CD4-positive, alpha-beta T cell treated with Interleukin-21 for 1 hour (primary cell): ENCODE results near the gene TELO2.
"Not testable (repeated sequence)": the region's sequence is repeated elsewhere in the genome, so short reads cannot be mapped to it uniquely, and the experiment has no call there.

Source experiments
- DNase-seq: peaks from one replicate; pipeline ENCODE4 v3.0.0-alpha.2; 2020

The TELO2 gene

DNA sequence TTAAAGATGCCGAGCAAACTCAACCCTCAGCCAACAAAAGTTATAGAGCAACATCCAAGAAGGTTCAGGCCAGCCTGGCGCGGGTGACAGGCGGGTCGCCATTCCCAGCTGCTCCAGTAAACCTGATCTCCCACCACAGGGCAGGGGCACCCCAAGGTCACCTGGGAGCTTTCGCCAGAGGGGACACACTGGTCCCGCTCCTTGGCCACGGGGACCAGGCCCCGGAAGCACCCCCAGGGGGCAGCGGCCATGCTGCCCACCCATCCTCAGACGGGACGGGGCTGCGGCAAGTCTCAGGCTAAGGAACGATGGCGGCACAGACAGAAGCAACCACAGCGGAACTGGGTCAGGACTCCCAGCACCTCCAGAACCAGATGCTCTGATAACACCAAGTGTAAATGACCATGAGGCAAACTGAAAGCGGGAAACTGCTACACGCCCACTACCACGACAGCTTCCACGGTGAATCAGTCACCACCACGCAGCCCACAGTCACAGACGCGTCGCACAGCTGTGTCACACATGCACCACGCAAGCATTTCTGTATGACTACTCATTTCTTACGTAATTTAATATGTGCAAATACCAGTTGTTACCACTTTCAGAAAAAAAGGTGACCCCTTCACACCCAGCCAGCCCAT is 34.7 kb upstream of the TELO2 start:
- no peak for DNase-seq

DNA sequence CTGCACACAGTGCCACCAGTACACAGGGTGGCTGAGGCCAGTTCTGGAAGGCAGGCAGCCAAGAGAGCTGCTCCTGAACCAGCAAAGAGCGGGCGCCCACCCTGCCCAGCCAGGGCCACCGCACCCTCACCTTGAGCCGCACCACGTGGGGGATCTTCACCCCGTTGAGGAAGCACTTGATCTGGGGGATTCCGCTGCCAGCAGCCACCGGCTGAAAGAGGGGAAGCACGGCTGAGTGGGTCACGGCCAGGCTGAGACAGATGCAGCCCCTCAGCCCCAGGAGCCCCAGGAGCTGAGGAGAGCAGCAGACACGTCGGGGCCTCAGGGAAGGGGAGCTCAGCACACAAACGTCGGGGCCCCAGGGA is 34.2 kb upstream of the TELO2 start:
- no peak for DNase-seq

DNA sequence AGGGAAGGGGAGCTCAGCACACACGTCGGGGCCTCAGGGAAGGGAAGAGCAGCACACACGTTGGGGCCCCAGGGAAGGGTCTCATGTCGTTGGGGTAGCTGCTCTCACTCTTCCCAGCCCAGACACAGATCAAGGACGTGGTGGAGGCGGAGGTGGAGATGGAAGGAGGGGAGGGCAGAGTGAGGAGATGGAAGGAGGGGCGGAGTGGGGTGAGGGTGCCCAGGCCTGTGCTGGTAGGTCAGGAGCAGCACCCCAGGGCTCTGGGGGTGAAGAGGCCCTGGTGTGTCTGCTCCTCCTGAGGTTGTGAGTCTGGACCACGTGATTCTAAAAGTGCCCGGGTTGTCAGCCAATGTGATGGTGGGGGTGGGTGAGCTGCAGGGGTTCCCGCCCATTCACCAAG is 33.2 kb upstream of the TELO2 start:
- DNase-seq, result no peak

DNA sequence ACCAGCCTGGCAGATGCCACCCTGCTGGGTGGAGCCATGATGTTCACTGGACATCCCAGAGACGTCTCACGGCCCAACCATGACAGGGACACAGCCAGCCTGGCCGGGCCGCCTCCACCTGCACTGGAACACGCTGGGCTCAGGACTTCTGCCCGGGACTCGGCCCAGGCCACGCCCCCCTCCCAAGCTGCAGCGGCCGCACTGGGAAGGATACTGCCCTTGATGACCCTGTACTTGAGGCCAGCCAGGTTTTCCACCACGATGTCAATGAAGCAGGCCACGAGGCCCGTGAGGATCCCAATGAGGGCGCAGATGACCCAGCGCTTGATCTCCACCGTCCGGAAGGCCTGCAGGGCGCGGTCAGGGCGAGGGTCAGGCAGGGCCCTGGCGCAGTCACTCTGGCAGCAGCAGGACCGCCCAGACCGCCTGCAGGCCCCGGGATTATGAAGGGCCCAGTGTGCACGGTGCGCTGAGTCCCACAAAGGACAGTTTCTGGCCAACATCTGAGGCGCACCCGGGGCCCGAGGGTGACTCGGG is 32.5 kb upstream of the TELO2 start:
- DNase-seq, result no peak

DNA sequence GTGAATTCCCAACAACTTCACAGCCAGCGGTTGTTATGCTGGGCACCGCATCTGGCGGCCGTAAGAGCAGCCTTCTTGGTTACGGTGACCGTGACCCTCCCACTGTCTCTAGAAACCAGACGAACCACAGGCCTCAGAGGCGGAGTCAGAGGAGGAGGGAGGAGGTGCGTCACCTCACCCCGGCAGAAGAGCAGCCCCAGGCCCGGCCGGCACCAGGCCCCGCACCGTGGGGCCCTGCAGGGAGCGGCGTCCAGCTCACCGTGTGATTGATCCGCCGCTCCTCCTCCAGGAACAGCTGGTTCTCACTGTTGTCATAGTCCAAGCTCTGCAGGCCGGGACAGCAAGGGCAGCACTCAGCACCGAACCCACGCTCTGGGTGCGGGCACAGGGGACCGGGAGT is 32.0 kb upstream of the TELO2 start:
- DNase-seq, result no peak

DNA sequence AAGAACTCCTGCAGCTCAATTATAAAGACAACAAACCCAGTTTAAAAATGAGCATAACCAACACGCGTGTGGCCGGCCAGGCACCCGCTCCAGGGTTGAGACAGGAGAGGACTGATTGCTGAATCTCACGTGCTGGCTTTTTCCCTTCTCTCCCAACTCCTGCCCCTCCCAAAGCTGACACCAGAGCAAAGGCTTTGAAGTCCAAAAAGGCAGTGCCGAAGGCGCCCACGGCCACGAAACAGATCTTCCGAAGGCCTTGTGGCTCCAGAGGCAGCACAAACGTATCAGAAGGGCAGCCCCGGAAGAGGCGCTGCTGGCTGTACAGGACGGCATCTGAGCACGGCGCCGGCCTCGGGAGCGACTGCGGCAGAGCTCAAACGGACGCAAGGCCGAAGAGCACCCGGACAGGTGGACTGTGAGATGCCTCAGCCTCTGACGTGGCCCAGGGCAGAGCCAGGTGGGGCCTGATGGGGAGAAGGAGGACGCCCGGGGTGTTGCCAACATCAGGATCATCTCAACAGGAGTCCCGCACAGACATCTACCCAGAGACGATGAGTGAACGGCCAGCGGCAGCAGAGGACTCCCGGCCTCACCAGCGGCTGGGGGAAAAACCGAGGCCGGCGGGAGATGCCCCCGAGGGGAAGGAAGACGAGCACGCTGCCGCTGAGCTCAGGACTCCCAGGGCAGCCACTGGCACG is 28.8 kb upstream of the TELO2 start:
- DNase-seq, result no peak

DNA sequence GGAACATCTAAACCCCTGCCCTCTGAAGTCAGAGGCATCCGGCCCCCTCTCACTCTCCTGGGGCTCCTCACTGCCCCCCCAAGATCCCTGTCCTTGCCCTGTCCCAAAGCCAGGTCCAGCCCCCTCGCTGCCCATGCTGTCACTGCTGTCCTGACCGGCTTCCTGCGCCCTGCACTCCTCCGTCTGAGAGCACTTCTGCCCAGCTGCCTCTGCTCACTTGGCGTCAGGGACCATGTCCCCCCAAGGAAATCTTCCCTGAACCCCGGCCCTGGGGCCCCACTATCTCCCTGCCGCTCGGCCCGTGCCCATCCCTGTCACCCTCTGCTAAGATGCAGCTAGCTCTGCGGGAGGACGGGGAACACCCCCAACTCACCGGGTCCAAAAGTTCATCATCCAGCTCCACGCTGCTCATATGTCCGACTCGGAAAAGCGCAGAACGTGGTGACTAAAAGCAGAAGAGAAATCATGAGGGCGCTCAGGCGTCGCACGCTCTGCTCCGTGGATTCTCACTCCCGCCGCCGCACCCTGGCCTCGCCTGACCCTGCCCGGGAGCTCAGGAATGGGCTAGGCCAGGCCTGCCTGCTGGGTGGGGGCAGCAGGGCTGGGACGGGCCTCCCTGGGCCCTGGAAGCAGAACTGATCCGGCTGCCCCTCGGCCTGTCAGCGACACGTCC is 28.1 kb upstream of the TELO2 start:
- no peak for DNase-seq

DNA sequence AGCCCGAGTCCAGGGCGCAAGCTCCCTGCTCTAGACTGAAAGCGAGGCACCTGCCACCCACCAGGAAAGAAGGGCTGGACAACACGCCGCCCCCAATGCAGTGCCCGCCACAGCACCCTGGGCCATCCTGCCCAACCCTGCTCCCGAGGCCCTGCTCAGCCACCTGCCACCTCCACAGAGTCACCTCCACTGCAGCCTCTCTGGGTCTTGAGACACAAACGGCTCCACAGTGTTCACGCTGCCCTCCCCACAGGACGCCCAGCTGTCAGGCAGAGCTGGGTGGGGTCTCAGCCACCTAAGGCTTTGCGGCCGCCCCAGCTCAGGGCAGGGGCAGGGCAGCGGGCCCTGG is 27.6 kb upstream of the TELO2 start:
- no peak for DNase-seq

DNA sequence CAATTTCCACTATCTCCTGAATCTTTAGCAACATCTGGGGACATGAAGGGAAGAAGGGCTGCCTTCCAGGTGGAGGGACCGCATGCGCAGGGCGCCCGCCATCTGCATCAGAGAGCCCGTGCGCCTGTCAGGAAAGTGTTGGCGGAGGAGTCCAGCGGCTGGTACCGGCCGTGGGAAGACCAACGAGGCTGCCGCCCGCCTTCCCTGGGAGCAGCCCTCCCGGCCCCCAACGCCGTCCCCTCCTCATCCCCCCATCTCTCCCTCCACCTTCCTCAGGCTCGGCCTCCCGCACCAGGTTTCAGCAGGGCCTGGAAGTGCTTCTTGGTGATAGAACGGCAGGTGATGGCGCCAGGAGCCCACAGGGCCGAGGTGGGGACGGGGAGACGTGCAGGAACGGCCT is 27.1 kb upstream of the TELO2 start:
- no peak for DNase-seq

DNA sequence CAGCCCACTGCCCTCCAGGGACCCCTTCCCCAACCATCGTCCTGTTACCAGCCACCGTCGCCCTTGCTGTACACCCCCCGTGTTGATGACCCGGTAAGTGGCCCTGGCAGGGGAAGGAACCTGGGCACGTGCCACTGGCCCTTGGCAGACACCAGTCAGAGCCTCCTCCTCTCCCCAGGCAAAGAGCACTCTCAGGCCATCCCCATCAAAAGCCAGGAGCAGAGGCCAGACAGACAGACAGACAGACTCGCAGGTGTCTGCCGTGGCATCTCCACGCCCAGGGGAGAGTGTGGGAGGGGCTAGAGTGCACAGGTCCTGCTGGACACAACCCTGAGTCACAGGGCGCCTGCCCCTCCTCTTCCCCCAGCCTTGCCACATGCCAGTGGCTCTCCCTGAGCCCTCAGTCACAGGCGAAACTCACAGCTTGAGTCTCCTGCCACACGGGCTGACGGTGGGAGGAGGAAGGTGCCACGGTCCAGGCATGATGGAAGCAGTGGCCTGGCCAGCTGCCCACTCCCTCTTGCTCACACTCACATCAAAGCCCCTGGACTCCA is 26.1 kb upstream of the TELO2 start:
- DNase-seq, result no peak

DNA sequence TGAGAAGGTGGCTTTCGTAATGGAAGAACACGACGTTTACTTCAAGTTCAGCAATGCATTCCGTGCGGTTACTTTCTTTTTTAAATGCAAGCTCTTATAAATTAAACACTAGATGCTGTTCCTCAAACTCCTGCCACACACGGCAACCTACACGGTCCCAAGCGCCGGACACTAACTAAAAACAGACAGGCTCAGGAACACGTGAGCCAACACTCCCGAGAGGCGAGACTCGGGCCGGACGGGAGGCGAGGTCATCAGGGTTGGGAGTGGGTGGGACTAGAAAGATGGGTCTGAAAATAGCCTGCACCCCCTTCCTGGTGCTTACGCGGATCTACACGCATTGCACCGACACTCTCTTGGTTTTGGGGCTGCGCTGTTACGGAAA is 24.7 kb upstream of the TELO2 start:
- no peak for DNase-seq

DNA sequence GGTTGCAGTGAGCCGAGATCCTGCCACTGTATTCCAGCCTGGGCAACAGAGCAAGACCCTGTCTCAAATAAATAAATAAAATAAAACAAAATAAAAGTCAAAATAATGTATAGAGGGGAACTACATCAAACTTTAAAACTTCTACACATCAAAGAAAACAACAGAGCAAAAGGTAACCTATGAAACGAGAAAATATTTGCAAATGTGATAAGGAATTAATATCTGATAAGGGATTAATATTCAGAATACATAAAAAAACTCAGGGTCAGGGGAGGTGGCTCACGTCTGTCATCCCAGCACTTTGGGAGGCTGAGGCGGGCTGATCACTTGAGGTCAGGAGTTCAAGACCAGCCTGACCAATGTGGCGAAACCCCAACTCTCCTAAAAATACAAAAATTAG is 24.0 kb upstream of the TELO2 start:
- DNase-seq, result not testable (repeated sequence)

DNA sequence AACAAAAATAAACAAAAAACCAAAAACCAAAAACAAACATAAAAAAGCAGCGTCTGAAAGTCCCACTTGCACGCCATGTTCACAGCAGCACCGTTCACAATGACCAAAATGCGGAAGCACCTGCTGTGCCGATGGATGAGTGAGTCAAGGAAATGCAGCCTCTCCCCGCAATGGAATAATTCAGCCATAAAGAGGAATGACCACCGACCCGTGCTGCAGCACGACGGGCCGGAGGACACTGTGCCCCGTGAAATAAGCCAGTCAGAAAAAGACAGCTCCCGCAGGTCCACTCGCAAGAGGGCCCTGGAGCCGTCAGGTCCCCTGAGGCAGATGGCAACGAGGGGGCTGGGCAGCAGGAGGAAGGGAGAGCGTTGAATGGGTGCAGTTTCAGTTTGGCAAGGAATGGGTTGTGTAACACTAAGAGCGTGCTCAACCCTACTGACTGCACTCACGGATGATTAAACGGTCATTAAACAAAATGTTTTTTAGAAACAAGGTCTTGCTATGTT is 23.4 kb upstream of the TELO2 start:
- DNase-seq, result no peak

DNA sequence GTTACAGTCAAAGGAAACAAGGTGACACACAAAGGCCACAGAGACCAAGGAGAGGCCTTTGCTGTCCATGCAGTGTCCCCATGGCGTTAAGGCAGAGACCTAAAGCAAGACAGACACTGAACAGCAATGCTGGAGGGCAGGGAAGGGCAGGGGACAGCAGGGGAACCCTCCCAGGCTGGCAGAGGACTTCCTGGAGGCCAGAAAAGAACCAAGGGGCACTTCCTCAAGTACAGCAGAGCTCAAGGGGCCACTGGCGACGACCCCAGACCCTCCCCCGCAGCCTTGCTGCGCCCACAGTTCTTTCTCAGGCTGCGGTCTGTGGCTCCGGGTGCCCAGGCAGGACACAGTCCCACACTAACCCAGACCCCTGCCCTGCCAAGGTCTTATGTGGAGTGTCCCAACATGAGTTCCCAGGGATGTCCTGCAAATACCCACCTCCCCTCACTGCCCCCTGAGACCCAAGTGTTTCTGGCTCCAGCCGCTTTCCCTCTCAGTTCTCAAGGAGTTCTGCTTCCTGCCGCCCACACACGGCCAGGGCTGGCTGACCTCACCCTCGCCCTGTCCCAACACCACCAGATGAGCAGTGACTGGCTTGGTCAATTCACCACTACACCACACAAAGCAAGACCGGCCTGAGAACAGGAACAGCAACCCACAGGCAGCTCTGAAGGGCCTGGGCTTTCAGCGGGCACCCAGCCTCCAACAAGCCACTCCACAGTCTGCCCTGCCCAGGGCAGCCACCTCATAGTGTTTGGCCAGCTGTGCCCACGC is 22.5 kb upstream of the TELO2 start:
- DNase-seq, result peak; percentile 3

DNA sequence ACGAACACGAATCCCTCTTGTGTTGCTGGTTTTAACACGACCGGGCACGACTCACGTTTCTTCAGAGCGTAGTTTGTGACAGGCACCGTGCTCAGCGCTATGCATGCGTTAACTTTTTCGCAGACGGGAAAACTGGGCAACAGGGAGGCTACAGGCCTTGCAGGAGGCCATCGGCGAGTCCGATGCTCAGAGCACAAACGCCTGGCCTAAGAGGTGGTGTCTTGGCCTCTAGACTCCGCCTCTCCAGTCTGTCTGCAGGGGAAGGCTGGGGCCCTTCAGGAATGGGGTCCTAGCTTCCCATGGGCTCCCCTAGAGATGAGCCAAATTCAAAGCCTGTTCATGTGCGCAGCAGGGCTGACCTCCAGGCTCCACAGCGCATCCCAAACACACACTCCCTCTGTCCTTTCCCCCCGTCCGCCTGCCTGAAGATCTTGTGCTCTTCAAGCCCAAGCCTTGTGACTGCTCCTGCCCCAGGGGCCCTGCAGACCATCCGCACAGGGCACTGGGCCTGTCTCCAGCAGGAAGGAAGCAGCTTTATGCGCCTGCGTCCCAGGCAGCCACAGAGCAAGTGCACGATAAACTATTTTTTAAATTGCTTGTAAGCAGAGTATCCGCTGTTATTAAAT is 21.5 kb upstream of the TELO2 start:
- no peak for DNase-seq

DNA sequence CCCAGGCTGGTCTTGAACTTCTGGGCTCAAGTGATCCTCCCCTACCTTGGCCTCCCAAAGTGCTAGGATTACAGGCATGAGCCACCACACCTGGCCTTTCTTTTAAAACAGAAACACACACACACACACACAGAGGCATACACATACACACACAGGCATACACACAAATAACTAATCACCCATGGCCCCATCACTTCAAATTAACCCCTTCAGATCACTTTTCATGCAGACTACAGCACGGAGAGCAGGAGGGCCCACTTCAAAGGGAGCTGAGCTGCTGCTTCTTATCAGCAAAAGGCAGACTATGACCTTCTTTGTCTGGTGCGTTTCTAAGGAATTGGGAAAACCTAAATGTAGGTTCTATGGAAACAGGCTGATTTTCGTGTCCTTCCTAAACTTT is 20.2 kb upstream of the TELO2 start:
- DNase-seq, result no peak

DNA sequence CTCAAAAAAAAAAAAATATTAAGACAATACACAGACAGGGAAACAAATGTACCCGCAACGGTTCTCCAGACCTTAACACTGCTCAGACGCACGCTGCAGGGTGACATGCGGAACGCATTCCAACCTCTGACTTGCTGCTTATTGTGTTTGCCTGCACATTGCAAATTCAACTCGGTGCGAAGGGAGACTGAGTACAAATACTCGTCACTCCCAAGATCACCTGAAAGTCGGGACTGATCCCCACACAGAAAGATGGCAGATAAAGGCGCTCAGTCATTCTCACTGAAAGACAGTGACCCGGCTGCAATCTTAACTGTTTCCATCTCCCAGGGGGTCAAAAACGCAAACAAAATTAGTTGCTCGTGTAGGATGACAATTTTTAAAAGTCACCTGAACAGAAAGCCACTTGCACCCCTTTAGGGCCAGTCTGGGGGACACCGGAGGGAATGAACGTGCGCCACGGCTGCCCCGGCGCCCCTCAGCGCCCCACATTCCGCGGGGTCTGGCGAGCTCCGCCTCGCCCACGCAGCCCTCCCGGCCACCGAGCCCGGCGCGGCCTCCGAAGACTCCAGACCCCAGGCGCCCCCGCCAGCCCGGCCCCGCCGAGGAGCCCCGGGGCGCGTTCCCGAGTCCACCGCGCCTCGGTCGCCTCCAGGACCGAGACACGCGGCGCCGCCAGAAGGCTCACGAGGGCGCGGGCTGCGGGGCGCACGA is 18.9 kb upstream of the TELO2 start:
- no peak for DNase-seq

DNA sequence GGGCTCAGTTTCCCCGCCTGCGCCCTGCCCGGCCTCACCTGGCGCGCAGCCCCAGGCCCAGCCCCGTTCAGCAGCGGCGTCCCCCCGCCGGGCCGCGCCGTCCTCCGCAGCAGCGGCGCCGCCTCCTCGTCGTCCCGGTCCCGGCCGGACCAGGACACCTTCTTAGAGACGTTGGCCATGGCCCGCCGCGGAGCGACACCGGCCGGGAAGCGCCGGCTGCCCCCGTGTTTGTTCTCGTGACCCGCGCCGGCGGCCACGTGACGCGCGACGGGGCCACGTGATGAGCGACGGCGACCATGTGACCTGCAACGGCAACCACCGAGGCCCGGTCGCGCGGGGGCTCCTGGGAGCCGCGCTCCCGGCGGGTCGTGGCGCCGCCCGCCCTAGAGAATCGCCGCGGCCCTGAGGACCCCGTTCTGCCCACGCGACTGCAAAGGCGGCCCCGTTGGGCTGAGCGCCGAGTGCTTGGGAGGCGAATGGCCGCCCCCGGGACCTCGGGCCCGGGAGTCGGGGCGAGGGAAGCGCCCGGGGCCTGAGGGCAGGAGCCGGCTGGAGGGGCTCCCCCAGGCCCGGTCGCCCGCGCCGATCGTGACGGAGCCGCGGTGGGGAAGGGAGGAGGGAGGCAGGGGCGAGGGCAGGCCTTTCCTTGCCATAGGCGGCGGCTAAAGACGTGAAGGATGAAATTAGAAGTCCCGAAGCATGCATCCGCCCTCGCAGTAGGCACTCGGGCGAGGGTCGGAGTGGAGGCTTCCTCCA is 18.2 kb upstream of the TELO2 start, which contains the start of gene CLCN7:
Gene CLCN7, minus strand, starts transcription at position 233 of the 756 bp plus-strand sequence. Its CDS starts 54 bp downstream, at position 179.
- peak; percentile 86 for DNase-seq

DNA sequence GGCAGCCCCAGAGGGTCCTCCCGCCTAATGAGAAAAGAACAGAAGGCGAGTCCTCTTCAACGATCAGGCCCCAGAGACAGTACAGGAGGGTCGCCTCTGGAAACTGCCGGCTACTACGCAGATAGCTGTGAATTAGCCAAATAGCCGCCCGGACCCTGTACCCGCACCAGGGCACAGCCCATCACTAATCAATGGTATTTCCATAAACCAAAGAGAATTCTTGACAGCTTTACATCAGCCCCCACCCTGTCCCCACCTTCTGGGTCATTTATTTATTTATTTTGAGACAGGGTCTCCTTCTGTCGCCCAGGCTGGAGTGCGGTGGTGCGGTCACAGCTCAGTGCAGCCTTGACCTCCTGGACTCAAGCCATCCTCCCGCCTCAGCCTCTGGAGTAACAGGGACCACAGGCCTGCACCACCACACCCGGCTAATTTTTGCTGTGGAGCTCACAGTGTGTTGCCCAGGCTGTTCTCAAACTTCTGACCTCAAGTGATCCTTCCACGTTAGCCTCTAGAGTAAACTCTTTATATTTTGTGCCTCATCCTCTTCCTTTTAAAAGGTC is 17.5 kb upstream of the TELO2 start:
- DNase-seq, result no peak

DNA sequence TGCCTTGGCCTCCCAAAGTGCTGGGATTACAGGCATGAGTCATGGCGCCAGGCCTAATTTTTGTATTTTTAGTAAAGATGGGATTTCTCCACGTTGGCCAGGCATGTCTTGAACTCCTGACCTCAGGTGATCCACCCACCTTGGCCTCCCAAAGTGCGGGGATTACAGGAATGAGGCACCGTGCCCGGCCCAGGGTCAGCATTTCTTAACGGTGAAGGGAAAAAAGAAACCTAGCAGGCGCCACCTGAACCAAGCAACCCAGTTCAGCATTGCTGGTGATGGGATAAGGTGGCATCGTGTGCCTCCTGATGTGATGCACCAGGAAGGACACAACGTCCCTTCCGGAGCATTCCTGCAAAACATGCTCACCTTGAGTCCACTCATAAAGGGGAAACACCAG is 16.1 kb upstream of the TELO2 start:
- DNase-seq, result no peak

DNA sequence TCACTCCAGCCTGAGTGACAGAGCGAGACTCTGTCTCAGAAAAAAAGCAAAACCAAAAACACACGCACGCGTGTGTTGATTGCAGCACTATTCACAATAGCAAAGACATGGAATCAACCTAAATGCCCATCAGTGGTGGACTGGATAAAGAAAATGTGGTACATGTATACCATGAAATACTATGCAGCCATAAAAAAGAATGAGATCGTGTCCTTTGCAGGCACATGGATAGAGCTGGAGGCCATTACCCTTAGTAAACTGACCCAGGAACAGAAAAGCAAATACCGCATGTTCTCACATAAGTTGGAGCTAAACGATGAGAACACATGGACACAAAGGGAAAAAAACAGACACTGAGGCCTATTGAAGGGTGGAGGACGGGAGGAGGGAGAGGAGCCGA is 14.2 kb upstream of the TELO2 start:
- not testable (repeated sequence) for DNase-seq
